SU-DHL-6 (cell line): ENCODE data around the gene F2R.
"Not testable (repeated sequence)": the region's sequence is repeated elsewhere in the genome, so short reads cannot be mapped to it uniquely, and the experiment has no call there.

Experiments
- H2AFZ ChIP-seq: fragments of 200-600 bp; sonication (generic); 2 replicates; pipeline ENCODE4 v1.6.1; 2014; ENCODE audit warnings: low read depth, mild to moderate bottlenecking, moderate library complexity, mixed read lengths, antibody characterized with exemption, low read length; ENCODE audit not compliant: severe bottlenecking
- H3F3A ChIP-seq: fragments of 200-600 bp; shearing (Covaris generic); 2 replicates; pipeline ENCODE4 v1.6.0; 2016; ENCODE audit warnings: antibody characterized with exemption, mild to moderate bottlenecking; ENCODE audit not compliant: insufficient read depth
- H3K27ac ChIP-seq: fragments of 200-600 bp; sonication (generic); 2 replicates; pipeline ENCODE4 v1.5.1; 2016; ENCODE audit warnings: low read depth, mild to moderate bottlenecking, low read length, moderate library complexity, mixed read lengths
- H3K27me3 ChIP-seq: fragments of 200-600 bp; sonication (generic), shearing (Covaris generic); 2 replicates; pipeline ENCODE4 v1.6.0; 2014; ENCODE audit warnings: mild to moderate bottlenecking, low read length
- H3K36me3 ChIP-seq: fragments of 200-600 bp; sonication (generic); 2 replicates; pipeline ENCODE4 v1.6.1; 2014; ENCODE audit warnings: mild to moderate bottlenecking, low read length, mixed read lengths
- H3K4me2 ChIP-seq: fragments of 300-600, 200-600 bp; shearing (Covaris generic), sonication (generic); 2 replicates; pipeline ENCODE4 v1.6.0; 2014; ENCODE audit warnings: low read length, low read depth, mild to moderate bottlenecking; ENCODE audit not compliant: poor library complexity, severe bottlenecking
- H3K4me3 ChIP-seq: fragments of 200-600 bp; sonication (generic); 2 replicates; pipeline ENCODE4 v1.5.1; 2014; ENCODE audit warnings: antibody characterized with exemption, low read length, mild to moderate bottlenecking, mixed read lengths; ENCODE audit not compliant: insufficient read depth, poor library complexity, severe bottlenecking
- H3K79me2 ChIP-seq: fragments of 200-600 bp; sonication (generic); 2 replicates; pipeline ENCODE4 v1.6.1; 2014; ENCODE audit warnings: mild to moderate bottlenecking, low read length, moderate library complexity; ENCODE audit not compliant: insufficient read depth
- H3K9ac ChIP-seq: fragments of 200-600 bp; sonication (generic); 2 replicates; pipeline ENCODE4 v1.7.0; 2014; ENCODE audit warnings: mild to moderate bottlenecking, low read length
- H3K9me2 ChIP-seq: fragments of 200-600 bp; sonication (generic); replicated peaks from 2 replicates; pipeline ENCODE4 v1.6.1; 2014; ENCODE audit warnings: low read length; ENCODE audit not compliant: insufficient read depth
- H3K9me3 ChIP-seq: fragments of 200-600 bp; sonication (generic); 2 replicates; pipeline ENCODE4 v1.6.1; 2014; ENCODE audit warnings: low read length, mixed read lengths; ENCODE audit not compliant: insufficient read depth
- H4K20me1 ChIP-seq: fragments of 200-600 bp; sonication (generic); 2 replicates; pipeline ENCODE4 v1.6.1; 2014; ENCODE audit warnings: low read depth, mild to moderate bottlenecking, antibody characterized with exemption, low read length, moderate library complexity, mixed read lengths
- EZH2phosphoT487 ChIP-seq: fragments of 200-600 bp; sonication (generic), shearing (Covaris generic); conservative IDR thresholded peaks from 2 replicates; pipeline ENCODE4 v1.6.1; 2018; ENCODE audit warnings: mild to moderate bottlenecking, antibody characterized with exemption, low read length, moderate library complexity, mixed read lengths
- TF ChIP-seq, protein P1 (sequence below): fragments of 200-600 bp; sonication (generic); IDR thresholded peaks from one replicate; pipeline ENCODE4 v1.5.1; 2017; ENCODE audit warnings: antibody characterized with exemption, mild to moderate bottlenecking, low read length, moderate library complexity; ENCODE audit not compliant: insufficient read depth, poor library complexity, severe bottlenecking

F2R gene

DNA sequence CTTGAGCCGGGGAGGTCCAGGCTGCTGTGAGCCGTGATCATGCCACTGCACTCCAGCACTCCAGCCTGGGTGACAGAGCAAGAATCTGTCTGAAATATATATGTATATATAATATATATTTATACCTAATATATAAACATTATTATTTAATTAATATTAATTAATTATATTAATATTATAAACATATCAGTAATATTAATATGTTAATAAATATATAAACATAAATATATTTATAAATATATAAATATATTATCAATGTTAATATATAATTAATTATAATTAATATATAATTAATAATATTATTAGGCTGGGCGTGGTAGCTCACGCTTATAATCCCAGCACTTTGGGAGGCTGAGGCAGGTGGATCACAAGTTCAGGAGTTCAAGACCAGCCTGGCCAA, 41.1 kb downstream of the F2R start:
- no peak overlapping the region for H2AFZ ChIP-seq
- H3K4me3 ChIP-seq: no peak overlapping the region
- no peaks in the 10 kb centered on the region for H3K79me2 ChIP-seq
- no peaks in the 10 kb centered on the region for H4K20me1 ChIP-seq
- TF ChIP-seq, protein P1, sequence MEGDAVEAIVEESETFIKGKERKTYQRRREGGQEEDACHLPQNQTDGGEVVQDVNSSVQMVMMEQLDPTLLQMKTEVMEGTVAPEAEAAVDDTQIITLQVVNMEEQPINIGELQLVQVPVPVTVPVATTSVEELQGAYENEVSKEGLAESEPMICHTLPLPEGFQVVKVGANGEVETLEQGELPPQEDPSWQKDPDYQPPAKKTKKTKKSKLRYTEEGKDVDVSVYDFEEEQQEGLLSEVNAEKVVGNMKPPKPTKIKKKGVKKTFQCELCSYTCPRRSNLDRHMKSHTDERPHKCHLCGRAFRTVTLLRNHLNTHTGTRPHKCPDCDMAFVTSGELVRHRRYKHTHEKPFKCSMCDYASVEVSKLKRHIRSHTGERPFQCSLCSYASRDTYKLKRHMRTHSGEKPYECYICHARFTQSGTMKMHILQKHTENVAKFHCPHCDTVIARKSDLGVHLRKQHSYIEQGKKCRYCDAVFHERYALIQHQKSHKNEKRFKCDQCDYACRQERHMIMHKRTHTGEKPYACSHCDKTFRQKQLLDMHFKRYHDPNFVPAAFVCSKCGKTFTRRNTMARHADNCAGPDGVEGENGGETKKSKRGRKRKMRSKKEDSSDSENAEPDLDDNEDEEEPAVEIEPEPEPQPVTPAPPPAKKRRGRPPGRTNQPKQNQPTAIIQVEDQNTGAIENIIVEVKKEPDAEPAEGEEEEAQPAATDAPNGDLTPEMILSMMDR: no peak
- TF ChIP-seq EZH2phosphoT487: no peak
- no peak overlapping the region for H3K27ac ChIP-seq
- H3K9me3 ChIP-seq: no peaks in the 10 kb centered on the region
- no peak overlapping the region for H3K4me2 ChIP-seq
- H3K27me3 ChIP-seq: no peaks in the 10 kb centered on the region
- no peaks in the 10 kb centered on the region for H3F3A ChIP-seq
- H3K9me2 ChIP-seq: no peaks in the 10 kb centered on the region
- H3K36me3 ChIP-seq: no peaks in the 10 kb centered on the region
- no peak overlapping the region for H3K9ac ChIP-seq

DNA sequence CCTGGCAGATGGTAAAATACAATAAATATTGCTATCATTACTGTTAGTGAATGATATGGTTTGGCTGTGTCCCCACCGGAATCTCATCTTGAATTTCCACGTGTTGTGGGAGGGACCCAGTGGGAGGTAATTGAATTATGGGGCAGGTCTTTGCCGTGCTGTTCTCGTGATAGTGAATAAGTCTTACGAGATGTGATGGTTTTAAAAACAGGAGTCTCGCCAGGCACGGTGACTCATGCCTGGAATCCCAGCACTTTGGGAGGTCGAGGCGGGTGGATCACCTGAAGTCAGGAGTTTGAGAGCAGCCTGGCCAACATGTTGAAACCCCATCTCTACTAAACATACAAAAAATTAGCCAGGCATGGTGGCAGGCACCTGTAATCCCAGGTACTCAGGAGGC, 45.2 kb downstream of the F2R start:
- not testable (repeated sequence) for H4K20me1 ChIP-seq, H3F3A ChIP-seq, H3K79me2 ChIP-seq, H2AFZ ChIP-seq, H3K9me2 ChIP-seq, H3K27ac ChIP-seq, H3K9me3 ChIP-seq, H3K9ac ChIP-seq, H3K27me3 ChIP-seq, H3K4me3 ChIP-seq, H3K36me3 ChIP-seq, H3K4me2 ChIP-seq

DNA sequence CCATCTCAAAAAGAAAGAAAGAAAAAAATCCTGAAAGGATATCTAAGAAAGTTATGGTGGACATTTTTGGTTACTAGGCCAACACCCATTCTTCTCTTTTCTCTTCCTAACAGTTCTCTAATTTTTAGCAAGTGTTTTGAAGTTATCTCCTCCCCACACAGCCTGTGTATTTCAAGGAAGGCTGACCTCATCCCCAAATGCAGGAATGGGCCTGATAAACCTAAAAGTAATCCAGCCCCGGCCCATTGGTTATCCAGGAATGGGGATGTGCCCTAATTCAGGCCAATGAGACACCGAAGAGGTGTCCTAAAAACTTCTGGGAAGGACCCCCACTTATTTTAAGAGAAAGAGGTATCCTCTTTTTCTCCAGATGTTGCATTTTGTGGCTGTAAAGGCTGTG, 46.6 kb downstream of the F2R start:
- Histone ChIP-seq H3K9ac (no peak overlapping the region), H3K9me3 (no peaks in the 10 kb centered on the region), H4K20me1 (no peaks in the 10 kb centered on the region), H3K27ac (no peak overlapping the region), H3K79me2 (no peaks in the 10 kb centered on the region), H3K36me3 (no peaks in the 10 kb centered on the region), H2AFZ (no peak overlapping the region), H3K9me2 (no peaks in the 10 kb centered on the region), H3K4me3 (no peak overlapping the region), H3F3A (no peaks in the 10 kb centered on the region), H3K27me3 (no peaks in the 10 kb centered on the region), H3K4me2 (no peak overlapping the region)
- no peak for TF ChIP-seq EZH2phosphoT487
- TF ChIP-seq, protein P1: no peak

DNA sequence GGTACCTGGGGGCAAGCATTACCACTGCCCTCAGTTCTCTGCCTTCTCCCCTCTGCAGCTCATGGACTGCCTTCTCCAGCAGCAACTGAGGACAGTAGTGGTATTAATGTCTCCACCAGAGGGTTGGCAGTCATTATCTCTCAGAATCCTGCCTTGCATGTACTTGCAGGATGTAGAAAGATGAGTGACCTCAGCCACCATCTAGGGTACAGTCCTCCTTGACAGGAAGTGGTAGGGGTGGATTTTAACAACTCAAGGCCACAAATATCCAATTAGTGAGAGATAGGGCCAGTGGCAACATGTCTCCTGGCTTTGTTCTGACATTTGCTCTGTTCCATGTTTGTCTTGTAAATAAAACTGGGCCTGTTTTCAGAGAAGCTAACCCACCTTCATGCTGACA, 47.2 kb downstream of the F2R start:
- H3K4me2 ChIP-seq: no peak overlapping the region
- H4K20me1 ChIP-seq: no peaks in the 10 kb centered on the region
- H3F3A ChIP-seq: no peaks in the 10 kb centered on the region
- no peak overlapping the region for H2AFZ ChIP-seq
- H3K9me3 ChIP-seq: no peaks in the 10 kb centered on the region
- H3K36me3 ChIP-seq: no peaks in the 10 kb centered on the region
- no peak overlapping the region for H3K4me3 ChIP-seq
- no peak for TF ChIP-seq EZH2phosphoT487
- TF ChIP-seq, protein P1: no peak
- H3K9me2 ChIP-seq: no peaks in the 10 kb centered on the region
- H3K27me3 ChIP-seq: no peaks in the 10 kb centered on the region
- H3K27ac ChIP-seq: no peak overlapping the region
- H3K9ac ChIP-seq: no peak overlapping the region
- no peaks in the 10 kb centered on the region for H3K79me2 ChIP-seq
